Gastrocnemius medialis (tissue), 4 donors: Measurements from ENCODE around the gene KMO.

Source experiments
- CTCF ChIP-seq, 5 experiments: fragments of 450-650 bp in 3 of 5; fragments of 200-600 bp in 2 of 5; sonication (generic) in 2 of 5; IDR thresholded peaks in 4 of 5; conservative IDR thresholded peaks in 1 of 5; 1 replicate in 4 of 5; 2 replicates in 1 of 5; pipeline ENCODE4 v1.5.1; 2016 to 2019; ENCODE audit warnings: antibody characterized with exemption in 5 of 5, mild to moderate bottlenecking in 3 of 5, moderate library complexity in 3 of 5
- POLR2A ChIP-seq, 2 donors: fragments of 450-650 bp; IDR thresholded peaks; one replicate each; pipeline ENCODE4 v1.6.1; 2017; ENCODE audit warnings: antibody characterized with exemption in 2 of 2, mild to moderate bottlenecking in 2 of 2, moderate library complexity in 2 of 2

DNA sequence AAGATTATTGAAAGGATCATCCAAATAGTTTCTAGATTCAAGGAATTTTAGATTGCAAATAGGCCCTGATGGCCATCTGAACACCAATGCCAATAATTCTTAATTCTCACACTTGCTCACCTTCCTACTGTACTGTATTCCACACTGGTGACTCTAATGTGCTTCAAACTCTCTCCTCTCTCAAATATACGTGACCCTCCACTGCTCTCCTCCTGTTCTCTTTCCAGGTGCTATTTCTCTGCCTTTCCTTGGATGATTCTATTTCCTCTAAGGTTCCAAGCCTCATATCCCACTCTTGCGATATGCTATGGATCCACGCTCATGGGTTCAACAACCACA lies 28.6 kb downstream of the KMO start:
- no peak for TF ChIP-seq CTCF (IDR thresholded peaks at IDR 0.05 in 4 of 5, conservative IDR thresholded peaks at IDR 0.05 in 1 of 5)
- TF ChIP-seq POLR2A (IDR thresholded peaks at IDR 0.05) = no peak
